Bronchial epithelial cell (primary cell): ENCODE results near the gene ZFYVE26. TPM values are rescaled to one million over a fixed set of nuclear protein-coding genes. Genes with fewer than 3 reads are reported as not detected.
A peak's percentile ranks its signal among the peaks of the same experiment; 100 is the strongest.

Experiments
- DNase-seq: peaks from one replicate; pipeline ENCODE4 v3.0.0-alpha.2; 2010; ENCODE audit warnings: low read depth
- FAIRE-seq: peaks from 2 replicates; lab custom pipeline; 2011; peaks lifted over from hg19 to GRCh38; lab: Jason Lieb, UNC
- H3K27me3 ChIP-seq: 2 replicates; pipeline ENCODE4 v1.5.1; 2011; ENCODE audit warnings: low read length; ENCODE audit not compliant: control insufficient read depth, insufficient read depth
- H3K36me3 ChIP-seq: 2 replicates; pipeline ENCODE4 v1.5.1; 2011; ENCODE audit warnings: low read length; ENCODE audit not compliant: control insufficient read depth, insufficient read depth
- H3K4me3 ChIP-seq: 2 replicates; pipeline ENCODE4 v1.5.1; 2011; ENCODE audit warnings: mild to moderate bottlenecking, low read depth, low read length, control low read depth
- total RNA-seq: library from RNA; depleted of rRNA; stranded (reverse); fragments of >200 nt; gene quantifications from 2 replicates; pipeline ENCODE4 v1.2.1, GENCODE V29; 2014
- TF ChIP-seq, protein P1 (sequence below): IDR thresholded peaks from 2 replicates; pipeline ENCODE4 v1.5.1; 2011; ENCODE audit warnings: mild to moderate bottlenecking, moderate library complexity, low read length, control low read depth, inconsistent platforms; ENCODE audit not compliant: insufficient read depth, severe bottlenecking

The ZFYVE26 gene
- total RNA-seq, 1 donor from 2014 or later = 11.3 TPM

- FAIRE-seq (no peak), DNase-seq (peak; percentile 71)
- no peak overlapping the region for H3K4me3 ChIP-seq
- TF ChIP-seq, protein P1, sequence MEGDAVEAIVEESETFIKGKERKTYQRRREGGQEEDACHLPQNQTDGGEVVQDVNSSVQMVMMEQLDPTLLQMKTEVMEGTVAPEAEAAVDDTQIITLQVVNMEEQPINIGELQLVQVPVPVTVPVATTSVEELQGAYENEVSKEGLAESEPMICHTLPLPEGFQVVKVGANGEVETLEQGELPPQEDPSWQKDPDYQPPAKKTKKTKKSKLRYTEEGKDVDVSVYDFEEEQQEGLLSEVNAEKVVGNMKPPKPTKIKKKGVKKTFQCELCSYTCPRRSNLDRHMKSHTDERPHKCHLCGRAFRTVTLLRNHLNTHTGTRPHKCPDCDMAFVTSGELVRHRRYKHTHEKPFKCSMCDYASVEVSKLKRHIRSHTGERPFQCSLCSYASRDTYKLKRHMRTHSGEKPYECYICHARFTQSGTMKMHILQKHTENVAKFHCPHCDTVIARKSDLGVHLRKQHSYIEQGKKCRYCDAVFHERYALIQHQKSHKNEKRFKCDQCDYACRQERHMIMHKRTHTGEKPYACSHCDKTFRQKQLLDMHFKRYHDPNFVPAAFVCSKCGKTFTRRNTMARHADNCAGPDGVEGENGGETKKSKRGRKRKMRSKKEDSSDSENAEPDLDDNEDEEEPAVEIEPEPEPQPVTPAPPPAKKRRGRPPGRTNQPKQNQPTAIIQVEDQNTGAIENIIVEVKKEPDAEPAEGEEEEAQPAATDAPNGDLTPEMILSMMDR = peak; percentile 57
- H3K27me3 ChIP-seq = no peaks in the 10 kb centered on the region
- H3K36me3 ChIP-seq = no peaks in the 10 kb centered on the region
Observed at GRCh38 chr14:67837011-67837624, 20.7 kb upstream of the ZFYVE26 start.

DNA sequence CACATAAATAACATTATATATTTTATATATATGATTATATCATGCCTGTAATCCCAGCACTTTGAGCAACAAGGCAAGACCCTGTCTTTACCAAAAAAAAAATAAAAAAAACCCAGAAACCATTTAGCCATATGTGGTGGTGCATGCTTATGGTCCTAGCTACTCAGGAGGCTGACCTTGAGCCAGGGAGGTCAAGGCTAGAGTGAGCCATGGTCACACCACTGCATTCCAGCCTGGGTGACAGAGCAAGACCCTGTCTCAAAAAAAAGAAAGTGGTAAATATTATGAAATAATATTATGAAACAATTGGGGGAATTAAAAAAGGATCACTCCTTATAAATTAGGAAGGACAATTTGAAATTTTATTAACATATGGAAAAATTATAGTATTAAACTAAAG, 19.2 kb upstream of the ZFYVE26 start:
- Histone ChIP-seq H3K4me3 (no peak overlapping the region), H3K27me3 (no peaks in the 10 kb centered on the region), H3K36me3 (no peaks in the 10 kb centered on the region)
- TF ChIP-seq, protein P1 = no peak
- DNase-seq (no peak), FAIRE-seq (no peak)

DNA sequence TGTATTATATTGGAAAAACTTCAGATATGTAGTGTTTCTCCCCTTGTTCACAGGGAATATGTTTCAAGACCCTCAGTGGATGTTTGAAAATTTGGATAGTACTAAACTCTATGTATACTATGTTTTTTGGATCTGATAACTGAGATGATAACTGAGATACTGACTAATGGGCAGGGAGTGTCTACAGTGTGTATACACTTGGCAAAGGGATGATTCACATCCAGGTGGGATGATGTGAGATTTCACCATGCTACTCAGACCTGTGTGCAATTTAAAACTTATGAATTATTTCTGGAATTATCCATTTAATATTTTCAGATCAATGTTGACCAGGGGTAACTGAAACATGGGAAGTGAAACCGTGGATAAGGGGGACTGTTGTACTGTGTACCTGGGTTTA, 17.0 kb upstream of the ZFYVE26 start:
- peak; percentile 82 for DNase-seq
- peak; percentile 40 for FAIRE-seq
- Histone ChIP-seq H3K4me3 (no peak overlapping the region), H3K36me3 (no peaks in the 10 kb centered on the region), H3K27me3 (no peaks in the 10 kb centered on the region)
- TF ChIP-seq, protein P1 = no peak

DNA sequence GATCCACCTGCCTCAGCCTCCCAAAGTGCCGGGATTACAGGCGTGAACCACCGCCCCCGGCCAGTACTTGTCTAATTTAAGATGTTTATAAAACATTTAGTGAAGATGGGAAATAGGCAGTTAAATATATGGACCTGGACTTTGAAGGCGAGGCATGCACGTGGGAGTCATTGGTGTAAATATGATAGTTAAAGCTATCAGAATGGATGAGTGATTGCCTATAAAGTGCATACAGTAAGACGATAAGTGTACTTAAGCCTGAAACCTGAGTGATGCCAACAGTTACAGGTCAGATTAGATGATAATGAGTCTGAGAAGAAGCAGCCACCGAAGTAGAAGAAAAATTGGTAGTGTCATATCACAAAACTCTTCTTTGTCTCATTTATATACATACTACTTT, 14.7 kb upstream of the ZFYVE26 start:
- Histone ChIP-seq H3K27me3 (no peaks in the 10 kb centered on the region), H3K36me3 (no peaks in the 10 kb centered on the region), H3K4me3 (no peak overlapping the region)
- DNase-seq = no peak
- TF ChIP-seq, protein P1 = no peak
- FAIRE-seq = no peak

DNA sequence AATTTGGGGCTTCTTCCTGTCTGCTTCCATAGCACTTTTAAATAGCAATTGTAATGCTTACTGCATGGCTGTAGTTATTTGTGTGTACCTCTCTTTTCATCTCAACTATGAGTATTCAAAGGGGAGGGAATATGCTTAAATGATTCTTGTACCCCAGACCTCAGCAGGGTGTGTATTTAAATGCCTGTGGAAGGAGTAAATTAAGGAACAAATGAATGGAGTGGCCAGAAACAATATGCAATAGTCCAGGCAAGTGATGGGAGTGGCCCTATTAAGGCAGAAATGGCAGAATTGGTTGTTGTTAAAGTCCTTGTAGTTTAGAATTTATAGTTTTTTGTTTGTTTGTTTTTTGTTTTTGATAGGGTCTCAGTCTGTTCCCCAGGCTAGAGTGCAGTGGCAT, 4.7 kb upstream of the ZFYVE26 start:
- TF ChIP-seq, protein P1 = no peak
- Histone ChIP-seq H3K27me3 (no peaks in the 10 kb centered on the region), H3K4me3 (no peak overlapping the region), H3K36me3 (no peaks in the 10 kb centered on the region)
- no peak for DNase-seq
- FAIRE-seq = no peak
